Stimulated activated CD4-positive, alpha-beta T cell treated with anti-CD3 and anti-CD28 coated beads, TNF-alpha, amount 100 ng/mL, for 48 hours (primary cell): ENCODE data around the gene MBLAC1.
A peak's percentile ranks its signal among the peaks of the same experiment; 100 is the strongest.

Experiments
- DNase-seq, 3 donors: peaks; one replicate each; pipeline ENCODE4 v3.0.0-alpha.2; 2020; ENCODE audit warnings: low read depth in 3 of 3

The MBLAC1 gene

GRCh38 chr7:100126931-100127865 lies at the start of gene MBLAC1:
Gene MBLAC1, plus strand, starts transcription at chr7:100126967. Its CDS starts 429 bp downstream, at chr7:100127396.
- DNase-seq, result peak; percentile 80 to 91 (median 84)

- no peak for DNase-seq
Measured at GRCh38 chr7:100077205-100077604, 49.6 kb upstream of the MBLAC1 start.

GRCh38 chr7:100079024-100079560 lies 47.7 kb upstream of the MBLAC1 start:
- DNase-seq, result no peak

- DNase-seq, result no peak
Measured at GRCh38 chr7:100080907-100081534, 45.7 kb upstream of the MBLAC1 start.

- DNase-seq, result peak; percentile 97 to 98 (median 97)
Measured at GRCh38 chr7:100081535-100082102, 45.1 kb upstream of the MBLAC1 start, which contains the start of gene ZNF3. Gene ZNF3, minus strand, starts transcription at chr7:100081723. Its CDS starts 4,366 bp downstream, at chr7:100077357.

GRCh38 chr7:100082978-100083377 lies 43.8 kb upstream of the MBLAC1 start:
- no peak for DNase-seq

GRCh38 chr7:100085515-100085914 lies 41.3 kb upstream of the MBLAC1 start:
- DNase-seq, result no peak

GRCh38 chr7:100087055-100087750 lies 39.6 kb upstream of the MBLAC1 start:
- no peak for DNase-seq

- DNase-seq, result no peak
Measured at GRCh38 chr7:100088095-100088620, 38.6 kb upstream of the MBLAC1 start.

- DNase-seq, result peak; percentile 70 to 87 (median 86)
Measured at GRCh38 chr7:100088621-100089457, 37.9 kb upstream of the MBLAC1 start, which contains the start of gene COPS6. Gene COPS6, plus strand, starts transcription at chr7:100088969. Its CDS starts 22 bp downstream, at chr7:100088991.

- DNase-seq, result no peak
Measured at GRCh38 chr7:100089458-100090196, 37.1 kb upstream of the MBLAC1 start.

GRCh38 chr7:100090527-100091410 lies 36.0 kb upstream of the MBLAC1 start:
- no peak for DNase-seq

- no peak for DNase-seq
Measured at GRCh38 chr7:100091411-100092181, 35.2 kb upstream of the MBLAC1 start.

- DNase-seq, result no peak
Measured at GRCh38 chr7:100093054-100093453, 33.7 kb upstream of the MBLAC1 start.

GRCh38 chr7:100093498-100093897 lies 33.3 kb upstream of the MBLAC1 start:
- DNase-seq, result no peak

- no peak for DNase-seq
Measured at GRCh38 chr7:100093925-100094486, 32.8 kb upstream of the MBLAC1 start.

GRCh38 chr7:100095289-100095688 lies 31.5 kb upstream of the MBLAC1 start:
- DNase-seq, result no peak
